ENCODE data around the gene PAQR8.

The PAQR8 gene

DNA sequence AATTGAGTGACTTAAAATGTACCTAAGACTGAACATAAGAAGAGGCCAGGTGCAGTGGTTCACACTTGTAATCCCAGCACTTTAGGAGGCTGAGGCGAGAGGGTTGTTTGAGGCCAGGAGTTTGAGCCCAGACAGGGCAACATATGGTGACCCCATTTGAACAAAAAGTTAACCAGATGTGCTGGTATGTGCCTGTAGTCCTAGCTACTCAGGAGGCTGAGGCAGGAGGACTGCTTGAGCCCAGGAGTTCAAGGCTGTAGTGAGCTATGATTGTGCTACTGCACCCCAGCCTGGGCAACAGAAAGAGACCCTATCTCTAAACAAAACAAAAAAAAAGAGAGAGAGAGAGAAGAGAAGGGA, 10.1 kb upstream of the PAQR8 start:
- DNase-seq: no peak

DNA sequence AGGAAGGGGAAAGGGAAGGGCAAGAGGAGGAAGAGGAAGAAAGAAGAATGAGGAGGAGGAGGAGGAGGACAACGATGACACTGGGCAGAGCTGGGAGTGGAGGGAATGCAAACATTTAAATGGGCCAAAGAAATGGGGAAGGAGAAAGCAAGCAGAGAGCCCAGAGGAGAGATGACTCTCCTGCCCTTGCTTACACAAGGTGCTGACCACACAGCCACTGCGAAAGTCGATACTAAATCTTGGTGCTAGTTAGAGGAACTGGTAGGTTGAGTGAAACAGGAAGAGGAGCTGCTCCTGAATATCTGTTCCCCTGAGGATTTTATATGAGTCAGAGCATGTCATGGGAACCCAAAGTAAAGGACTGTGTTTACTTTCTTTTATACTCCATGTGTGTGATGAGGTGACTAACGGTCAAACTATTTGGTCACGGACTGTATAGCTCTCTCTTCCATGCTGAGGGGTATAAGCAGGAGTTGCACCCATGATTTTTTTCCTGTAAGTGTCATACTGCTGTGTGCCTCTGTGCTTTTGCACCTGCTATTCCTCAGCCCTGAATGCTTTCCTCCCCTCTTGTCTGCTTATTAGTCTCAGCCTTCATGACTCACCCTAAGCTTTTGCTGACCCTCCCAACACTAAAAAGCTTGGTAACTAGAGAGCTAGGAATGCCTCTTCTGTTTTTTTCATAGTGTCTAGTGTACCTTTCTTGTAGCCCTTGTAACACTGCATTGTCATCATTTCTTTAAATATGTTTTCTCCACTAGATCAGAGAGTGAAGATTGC, 9.5 kb upstream of the PAQR8 start:
- no peak for DNase-seq

DNA sequence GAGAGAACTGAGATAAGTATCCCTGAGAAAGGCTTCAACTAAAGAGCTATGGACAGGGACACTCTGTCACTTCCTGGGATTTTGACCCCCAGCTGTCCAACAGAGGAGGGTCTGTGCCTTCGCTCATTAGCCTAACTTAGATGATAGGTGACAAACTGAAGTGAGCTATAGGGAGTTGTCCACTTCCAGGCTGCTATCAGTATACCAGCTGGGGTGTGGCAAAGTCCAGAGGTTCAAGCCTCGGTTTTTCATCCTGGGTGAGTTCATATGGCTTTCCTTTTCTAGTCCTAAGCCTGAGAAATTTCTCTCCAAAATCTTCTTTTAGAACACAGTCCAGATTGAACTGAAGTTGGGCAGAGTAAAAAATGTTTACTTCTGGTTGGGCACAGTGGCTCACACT, 5.9 kb upstream of the PAQR8 start:
- no peak for DNase-seq

DNA sequence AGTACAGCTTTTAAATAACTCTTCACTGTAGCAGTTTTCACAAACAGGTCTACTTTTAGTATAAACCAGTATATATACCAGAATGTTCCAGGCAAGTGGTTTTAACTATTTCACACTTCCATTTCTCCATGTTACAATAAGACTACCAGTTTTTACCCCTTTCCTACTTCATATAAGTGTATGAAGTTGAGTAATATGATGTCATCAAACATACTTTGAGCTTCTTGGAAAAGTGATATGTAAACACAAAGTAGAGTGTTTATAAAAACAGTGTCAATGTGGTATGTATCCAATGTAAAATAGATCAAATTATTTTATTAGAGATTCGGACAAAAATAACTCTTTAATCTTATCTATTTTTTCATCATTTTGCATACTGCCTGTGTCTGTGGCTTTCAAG, 2.5 kb upstream of the PAQR8 start:
- DNase-seq: no peak

DNA sequence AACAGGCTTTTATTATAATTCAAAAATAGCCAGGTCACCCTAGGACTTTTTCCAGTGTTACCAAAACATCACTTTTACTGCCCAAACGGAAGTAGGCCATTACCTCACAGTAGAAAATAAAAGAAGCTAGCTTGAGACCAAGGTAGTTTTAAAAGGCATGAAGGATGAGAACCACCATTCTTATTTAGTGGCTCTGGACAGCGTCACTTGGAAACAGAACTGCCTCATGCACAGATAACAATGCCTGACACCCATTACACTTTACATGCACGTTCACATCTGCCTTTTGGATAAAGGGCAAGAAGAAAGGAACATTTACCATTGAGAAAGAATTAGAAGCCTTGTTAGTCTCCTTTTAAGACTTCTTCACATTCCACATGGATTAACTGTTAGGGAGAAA, 1.9 kb upstream of the PAQR8 start:
- no peak for DNase-seq

DNA sequence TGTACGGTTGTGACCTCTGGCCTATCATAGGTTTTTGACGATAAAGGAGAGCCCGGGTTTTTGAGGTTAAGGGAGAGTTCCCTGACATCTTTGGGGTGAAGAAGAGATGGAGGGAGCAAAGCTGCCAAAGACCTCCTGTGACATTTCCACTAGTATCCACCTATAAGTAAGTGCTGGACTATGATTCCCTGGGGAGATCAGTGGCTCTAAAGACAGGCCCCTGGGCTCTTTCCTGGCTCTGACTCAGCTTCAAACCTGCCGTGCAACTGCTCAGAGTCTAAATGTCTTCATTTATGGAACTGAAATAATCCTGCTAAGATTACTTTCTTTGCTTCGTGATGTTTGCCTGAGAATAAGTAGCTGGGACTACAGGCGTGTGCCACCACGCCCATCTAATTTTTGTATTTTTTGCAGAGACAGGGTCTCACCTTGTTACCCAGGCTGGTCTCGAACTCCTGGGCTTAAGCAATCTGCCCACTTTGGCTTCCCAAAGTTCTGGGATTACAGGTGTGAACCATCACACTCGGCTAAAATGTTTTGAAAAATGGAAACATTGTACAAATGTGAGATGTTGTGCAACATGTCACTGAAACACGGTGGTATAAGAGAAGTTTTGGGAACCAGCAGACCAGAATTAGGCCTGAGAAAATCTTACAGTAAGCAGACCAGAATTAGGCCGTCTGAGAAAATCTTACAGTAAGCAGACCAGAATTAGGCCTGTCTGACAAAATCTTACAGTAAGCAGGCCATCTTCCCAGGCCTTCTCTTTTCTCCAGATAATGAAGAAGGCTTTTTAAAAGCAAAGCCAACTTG, 1.1 kb upstream of the PAQR8 start:
- DNase-seq: no peak

DNA sequence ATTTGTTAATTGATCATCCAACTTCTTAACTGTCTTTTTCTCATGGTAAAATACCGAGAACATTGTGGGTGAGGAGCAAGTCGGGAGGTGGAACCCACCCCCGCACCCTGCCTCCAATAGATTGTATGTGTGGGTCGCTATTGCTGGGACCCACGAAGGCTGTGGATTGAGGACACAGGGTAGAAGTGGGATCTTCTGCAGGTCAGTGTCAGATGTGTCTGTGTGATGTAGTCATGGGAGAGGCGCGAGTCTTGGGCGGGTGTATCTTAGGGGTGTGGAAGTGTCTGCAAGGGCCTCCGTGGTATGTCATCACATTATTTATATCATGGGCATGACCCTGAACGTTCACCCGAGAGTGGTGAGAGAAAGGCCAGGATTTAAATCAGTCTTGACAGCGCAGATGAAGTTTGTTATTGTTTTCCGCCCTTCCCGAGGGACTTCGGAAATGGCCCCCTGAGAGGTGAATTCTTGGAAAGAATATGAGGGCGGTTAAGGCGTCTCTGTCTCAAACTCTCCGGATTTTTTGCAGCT, 472 bp upstream of the PAQR8 start:
- DNase-seq: no peak

DNA sequence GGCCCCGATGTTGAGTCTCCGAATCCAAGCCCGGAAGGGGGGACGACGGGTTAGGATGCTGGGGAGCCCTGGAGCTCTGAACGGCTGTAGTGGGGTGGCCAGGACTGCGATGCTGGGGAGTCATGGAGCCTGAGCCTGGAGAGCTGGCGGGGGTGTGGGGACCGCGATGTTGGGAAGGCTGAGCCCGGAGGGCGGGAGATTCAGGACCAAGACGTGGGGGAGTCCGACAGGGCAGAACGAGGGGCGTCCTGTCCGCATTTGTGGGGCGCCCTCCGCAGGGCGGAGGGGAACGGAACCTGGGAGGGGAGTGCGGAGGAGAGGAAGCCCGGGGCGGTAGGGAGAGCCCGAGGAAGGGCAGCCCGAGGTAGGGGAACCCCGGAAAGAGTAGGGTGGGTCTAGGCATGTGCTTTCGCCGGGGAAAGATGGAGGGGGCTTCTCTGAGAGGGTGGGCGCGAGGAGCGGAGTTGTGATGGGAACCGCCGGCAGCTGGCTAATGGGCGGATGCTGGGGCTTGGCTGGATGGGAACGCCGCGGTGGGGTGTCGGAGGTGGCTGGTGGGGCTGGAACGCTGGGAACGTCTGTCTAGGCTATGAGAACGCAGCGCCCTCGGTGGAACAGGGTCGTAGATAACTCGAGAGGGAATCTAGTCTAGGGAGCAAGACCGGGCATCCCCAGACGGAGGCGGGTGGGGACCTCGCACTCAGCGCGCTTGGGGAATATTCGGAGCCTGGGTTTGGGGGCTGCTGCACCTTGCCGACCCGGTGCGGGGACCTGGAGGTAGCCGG, 684 bp downstream of the PAQR8 start:
- peak; percentile 64 for DNase-seq

DNA sequence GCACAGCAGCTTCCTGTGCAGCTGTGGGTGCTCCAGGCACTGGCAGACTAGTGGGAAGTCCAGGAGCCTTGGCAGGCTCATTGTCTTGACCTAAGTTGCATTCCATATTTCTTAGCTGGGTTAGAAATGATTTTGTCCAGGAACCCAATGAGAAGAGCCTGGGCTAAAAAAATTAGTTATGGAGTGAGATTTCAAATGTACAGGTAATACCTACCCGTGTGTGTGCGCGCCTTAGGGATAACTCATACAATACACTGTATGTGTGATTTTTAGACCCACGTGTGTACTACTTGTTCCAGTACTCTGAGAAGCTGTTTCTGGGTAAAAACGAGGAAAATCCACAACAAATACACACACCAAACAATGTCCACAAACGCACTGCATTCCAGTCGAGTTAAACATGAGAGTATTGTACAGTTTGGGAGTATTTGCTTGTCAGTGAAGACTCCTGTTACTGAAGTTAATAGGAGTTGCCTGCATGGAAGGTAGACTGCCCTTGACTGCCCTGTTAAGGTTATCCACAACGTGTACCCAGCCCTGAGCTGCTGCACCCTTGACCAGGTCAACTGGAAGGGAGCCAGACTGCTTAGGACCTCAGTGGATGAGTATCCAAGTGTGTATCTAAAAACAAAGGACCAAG, 1.4 kb downstream of the PAQR8 start:
- no peak for DNase-seq

DNA sequence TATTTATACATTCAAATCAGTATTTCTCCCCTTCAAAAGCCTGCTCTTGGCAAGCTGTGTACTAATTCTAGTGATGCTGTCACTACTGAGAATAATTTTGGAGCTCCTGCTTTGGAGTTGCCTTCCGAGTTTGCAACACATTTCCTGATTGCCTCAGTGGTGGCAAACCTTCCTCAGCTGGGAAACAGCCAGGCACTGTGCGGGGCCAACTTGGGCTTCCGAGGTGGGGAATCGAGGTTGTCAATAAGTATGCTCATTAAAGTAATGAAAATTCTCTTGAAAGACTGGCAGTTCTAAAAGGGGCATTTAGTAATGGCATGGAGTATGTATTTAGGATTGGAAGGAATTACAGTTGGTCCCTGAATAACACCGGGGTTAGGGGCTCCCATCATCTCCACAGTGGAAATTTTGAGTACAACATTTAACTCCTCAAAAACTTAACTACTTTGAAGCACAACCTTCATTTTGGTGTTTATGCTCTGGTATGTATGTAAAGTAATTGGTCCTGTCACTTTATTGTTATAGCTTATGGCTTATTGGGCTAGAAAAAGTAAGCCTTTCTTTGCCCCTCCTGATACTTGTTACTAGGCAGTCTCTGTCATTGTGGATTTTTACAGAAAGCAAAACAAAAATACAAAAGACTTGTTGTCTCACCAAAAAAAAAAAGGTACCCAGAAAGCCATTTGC, 2.7 kb downstream of the PAQR8 start:
- no peak for DNase-seq

DNA sequence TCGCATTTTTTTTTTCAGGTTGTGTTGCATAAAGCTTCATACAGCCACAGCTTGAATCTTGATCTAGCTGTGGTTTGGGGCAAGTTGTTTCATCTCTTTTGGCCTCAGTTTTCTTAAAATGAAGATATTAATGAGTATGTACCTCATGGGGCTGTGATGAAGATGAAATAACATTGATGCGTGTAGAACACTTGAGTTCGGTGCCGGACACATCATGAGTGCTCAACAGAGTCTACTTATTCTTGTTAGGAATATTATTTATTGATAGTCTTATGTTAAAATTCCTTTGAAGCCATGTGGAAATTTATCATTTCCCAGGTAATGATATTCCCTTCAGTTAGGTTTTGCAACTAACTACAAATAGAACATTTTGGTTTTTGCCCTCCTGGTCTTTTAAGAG, 3.4 kb downstream of the PAQR8 start:
- DNase-seq: no peak

DNA sequence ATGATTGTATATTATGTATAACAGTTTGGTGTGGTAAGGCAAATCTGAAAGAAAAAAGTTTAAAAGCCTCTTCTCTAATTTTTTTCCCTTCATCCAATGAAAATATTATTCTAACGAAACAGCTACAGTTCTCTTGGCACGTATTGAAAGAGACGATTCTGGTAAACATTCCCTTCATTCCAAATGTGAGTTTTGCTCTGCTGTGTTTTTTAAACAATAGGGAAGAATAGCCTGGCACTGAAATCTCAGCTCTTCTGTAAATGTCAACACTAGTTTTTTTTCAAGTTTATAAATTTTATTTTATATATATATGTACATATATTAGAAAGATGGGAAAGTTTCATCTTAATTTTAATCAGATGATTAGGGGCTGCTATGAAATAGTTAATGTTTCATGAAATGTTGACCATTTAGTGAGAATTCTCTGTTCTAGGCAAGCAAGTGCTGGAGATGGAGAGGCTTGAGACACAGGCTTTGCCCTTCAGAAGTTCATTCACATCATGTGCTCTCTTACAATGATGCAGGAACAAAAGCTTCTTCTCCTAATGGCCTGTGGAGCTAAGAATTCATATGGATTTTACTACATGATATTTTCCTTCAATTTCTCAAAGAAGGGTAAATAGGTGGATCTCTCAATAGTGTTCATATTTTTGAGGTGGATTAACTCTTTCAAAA, 4.1 kb downstream of the PAQR8 start:
- no peak for DNase-seq

DNA sequence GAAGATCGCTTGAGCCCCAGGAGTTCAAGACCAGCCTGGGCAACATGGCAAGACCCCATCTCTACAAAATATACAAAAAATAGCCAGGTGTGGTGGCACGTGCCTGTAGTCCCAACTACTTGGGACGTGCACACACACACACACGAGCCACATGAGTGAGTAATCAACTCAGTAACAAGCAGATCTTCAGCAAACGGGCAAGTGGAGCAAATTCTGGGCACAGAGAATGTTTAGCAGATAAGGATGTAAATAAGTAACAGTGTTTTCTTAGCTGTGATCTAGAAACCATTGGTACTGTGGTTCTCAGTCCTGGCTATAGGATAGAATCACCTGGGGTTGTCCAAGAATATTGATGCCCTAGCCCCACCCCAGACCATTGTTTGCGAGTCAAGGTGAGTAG, 6.1 kb downstream of the PAQR8 start:
- no peak for DNase-seq

DNA sequence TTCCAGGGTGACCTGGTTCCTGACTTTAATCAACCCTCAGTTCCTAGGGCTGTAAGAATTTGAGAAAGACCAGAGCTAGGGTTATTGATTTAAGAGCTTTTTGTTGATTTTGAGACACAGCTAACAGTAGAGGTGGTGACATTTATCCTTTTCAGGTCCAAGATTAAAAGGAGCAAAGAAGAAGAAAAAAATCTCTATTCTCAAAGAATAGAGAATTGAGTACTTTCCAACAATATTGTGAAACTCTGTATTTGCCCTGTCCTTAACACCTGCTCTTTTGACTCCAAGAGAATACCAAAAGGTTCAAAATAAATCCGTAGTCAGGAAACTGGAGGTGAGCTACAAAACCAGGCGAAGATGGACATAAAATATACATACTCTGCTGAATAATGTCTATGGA, 7.3 kb downstream of the PAQR8 start:
- no peak for DNase-seq

DNA sequence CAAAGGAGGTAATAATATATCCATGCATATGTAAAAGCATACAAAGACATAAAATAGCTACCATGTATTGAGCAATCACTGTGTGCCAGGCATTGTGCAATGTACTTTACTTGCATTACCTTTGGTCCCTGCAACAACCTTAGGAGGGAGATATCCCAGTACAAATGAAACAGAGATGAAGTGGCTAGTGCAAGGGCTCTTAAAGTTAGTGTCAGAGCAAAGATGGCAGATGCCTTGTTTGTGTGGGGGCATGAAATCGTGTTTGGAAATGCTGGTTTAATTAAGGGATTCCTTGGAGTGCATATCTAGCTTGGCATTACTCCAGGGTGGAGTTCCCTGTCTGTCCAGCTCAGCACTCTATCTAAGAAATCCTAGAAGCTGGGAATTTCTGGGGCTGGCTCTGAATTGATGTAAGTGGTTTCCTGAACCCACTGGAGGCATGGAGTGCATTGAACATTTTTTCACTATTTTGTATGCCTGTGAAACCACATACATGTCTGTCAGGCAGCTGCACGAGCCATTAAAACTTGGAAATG, 9.8 kb downstream of the PAQR8 start:
- no peak for DNase-seq

DNA sequence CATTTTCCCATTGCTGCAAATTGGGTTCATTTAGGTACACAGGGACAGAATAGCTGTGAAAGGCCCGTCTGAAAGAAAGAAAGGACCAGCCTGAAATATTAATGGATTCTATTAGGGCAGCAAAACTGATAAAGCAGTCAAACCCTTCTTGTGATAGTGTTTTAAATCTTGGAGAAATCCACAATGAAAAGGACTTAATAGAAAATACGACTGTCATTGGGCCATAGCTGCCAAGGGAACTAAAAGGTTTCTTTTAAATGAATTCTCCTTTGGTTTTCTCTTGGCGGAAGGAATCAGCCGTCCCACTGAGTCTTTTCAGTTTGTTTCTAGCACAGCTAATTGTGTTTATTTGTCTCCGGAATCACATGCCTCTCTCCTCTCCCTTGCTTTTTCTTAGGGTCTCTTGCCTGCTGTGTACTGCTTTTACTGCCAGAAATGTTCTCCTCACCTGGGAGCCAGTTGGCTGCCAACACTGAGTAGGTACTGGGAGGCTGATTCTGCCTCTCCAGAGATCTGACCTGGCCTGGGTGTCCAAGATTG, 11.3 kb downstream of the PAQR8 start:
- DNase-seq: no peak

DNA sequence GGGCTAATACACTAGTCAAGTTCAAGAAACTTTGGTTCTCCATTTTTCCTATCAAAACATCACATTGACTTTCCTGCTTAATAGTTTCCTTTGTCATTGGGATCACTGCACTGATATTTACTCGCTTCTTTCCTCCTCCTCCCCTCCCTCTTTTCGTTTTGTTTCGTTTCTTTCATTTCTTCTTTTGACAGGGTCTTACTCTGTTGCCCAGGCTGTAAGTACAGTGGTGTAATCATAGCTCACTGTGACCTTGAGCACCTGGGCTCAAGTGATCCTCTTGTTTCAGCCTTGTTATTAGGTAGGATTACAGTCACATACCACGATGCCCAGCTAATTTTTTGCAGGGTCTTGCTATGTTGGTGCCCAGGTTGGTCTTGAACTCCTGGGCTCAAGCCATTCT, 12.3 kb downstream of the PAQR8 start:
- DNase-seq: no peak

DNA sequence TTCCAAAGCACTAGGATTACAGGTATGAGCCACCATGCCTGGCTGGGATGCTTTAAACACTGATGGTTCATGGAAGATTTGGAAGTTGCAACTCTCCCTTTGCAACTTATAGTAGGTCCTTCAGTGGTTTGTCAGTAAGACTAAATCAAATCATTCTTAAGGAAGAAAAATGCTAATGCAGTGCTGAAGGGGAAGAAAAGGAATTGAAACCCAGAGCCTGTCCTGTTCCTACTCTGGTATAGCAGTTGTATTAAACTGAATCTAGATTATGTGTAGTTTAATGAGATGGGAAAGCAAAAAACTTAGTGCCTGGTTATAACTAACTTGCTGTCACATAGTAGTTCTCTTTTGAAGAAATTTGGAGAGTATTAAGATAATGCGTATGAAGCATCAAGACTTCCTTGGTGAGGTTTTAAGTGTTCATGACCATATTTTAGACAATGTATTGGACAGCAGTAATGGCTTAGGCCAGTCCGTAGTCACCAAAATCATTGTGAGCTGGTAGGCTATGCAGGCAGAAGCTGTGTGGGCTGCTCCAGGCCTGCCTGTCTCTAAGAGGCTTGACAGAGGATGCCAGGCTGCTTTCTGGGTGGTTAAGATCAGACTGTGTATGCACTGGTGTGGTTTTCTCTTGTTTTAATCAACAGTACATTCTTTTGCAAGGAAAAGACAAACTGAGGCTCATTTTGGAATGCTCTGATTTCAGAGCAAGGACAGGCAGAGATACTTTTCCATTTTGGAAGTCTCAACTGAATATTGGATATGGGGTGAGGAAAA, 14.0 kb downstream of the PAQR8 start:
- DNase-seq: no peak

DNA sequence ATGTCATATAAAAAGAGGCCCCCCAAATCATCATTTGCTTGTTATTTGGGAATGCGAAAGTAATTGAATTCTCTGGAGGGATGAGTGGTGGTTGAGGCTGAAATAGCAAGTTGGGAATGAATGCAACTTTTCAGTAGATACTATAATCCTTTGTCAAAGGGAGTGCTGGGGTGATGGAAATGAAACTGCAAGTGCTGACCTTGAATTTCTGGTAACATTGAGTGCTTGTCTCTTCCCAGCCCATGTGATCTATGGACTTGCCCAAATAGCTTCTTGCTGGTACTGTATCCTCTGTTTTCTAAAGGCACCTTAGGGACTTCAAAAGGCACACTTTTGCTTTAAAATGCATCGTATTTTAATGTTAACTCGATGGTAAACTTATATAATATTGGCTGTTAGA, 14.8 kb downstream of the PAQR8 start:
- DNase-seq: no peak

DNA sequence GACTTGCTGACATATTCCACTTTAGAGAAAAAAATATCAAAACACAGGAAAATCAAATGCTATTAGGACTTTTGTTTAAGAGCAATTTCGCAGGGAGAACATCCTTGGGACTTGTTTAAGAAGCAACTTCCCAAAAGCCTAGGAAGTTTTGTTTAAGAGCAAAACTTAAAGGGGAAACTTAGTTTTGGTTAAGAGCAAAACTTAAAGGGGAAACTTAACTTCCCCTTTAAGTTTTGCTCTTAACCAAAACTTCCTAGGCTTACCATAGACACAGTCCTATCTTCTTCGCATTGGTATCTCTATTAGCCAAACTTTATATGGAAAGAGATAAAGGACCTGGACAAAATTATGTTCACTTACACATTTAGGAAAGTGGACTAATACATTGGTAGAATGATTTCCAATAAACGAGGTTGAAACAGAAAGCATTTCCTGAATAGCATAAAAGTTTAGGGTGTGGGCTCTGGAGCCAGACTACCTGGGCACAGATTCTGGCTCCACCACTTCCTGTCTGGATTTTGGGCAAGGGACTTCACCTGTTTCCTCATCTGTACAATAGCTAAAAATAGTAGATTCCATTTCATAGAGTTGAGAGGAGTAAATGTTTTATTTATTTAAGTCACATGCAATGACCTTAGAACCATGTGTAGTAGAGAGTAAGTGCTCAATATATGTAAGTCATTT, 15.7 kb downstream of the PAQR8 start:
- no peak for DNase-seq
